ENCODE measurements around the gene PDE7B. TPM values are rescaled to one million over a fixed set of nuclear protein-coding genes. Genes with fewer than 3 reads are reported as not detected.

Gene PDE7B
- total RNA-seq: 24.5 TPM
- long read RNA-seq, full-length matches to known transcripts: 13 of 24 reads
- long read RNA-seq, partial matches to known transcripts: 3 of 24 reads
- long read RNA-seq, other reads (novel, unspliced or antisense): 8 of 24 reads

DNA sequence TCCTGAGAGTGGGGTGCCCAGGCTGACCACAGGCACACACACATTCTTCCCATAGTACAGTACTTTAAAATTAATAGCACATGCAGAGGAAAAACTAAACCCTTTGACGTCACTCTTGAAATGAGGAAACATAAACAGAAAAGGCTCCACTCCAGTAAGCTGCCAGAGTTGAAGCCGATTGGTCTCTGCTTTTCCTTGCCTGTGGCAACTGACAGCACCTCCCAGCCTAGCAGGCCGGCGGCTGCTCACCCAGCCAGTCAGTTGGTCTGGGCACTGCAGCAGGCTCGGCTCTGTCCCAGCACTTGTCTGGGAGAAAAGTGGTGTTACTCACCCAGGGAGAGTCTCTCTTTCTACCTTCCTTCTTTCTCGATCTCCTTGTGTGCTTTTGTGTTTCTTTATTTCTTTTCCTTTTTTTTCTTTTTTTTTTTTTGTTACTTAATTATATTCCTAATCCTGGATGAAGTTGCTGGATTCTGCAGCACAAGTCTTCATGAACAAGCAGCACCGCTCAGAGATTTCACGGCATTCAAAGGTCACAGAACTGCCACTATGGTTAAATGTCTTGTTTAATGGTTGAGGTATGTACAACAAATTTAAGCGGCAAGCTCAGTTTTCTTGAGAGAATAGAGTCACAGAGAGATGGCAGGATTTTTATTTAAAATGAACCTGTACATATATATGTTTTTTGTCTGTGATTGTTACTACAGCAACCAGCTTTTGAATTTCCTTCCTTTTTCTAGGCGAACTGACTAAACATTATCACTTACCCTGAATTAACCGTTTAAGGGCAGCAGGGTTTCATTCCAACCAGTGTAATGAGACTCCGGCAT, at the start of gene PDE7B:
Gene PDE7B, plus strand, starts transcription at position 260 of the 830 bp plus-strand sequence.
- ATAC-seq (peak; percentile 97), DNase-seq (peak; percentile 84)
- intact Hi-C loops (cut with micrococcal nuclease): no loop called here

DNA sequence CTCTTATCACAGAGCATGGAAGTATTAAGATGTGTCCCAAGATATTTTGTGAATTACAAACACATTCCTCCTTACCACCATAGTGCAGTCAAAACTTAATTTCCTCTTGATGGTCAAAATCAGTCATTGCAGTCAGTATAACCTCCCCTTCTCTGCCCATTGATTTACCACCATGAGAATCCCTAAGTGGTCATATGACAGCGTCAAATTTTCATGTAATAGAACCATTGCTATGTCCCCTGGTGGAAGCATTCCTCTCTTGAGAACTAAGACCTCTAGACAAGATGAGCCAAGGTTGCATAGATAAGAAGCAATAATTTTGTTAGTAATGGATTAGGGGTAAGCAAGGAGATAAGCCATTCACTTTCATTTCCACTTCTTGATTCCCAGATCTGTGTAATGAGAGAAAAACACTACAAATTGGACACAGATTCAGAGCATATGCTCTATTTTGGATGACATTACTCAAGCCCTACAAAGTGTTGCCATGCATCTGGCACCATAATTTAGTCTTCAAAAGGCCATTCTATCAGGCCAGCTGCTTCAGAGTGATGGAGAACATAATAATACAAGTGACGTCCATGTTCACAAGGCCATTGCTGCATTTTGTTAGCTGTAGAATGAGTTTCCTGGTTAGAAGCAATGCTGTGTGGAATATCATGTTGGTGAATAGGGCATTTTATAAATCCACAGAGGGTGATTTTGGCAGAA, 49.6 kb upstream of the PDE7B start:
- ATAC-seq: no peak
- no peak for DNase-seq
- intact Hi-C loops (cut with micrococcal nuclease): no loop called here

DNA sequence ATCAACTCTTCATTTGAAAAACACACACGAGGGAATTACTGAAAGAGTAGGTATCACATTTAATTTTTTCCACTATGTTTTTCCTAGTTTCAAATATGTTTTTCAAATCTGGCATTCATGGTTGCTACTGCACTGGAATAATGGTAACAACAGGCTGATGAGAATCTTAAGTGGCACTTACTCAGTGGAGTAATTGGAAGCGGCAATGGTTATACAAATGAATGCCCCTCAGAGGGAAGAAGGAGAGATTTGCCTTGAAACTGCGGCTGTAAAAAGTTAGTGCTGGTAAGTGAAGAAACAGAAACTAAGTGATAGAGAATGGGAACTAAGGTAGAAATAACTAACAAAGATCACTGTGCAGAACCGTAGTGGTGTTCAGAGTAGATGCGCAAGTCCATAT, 41.0 kb upstream of the PDE7B start:
- DNase-seq (no peak), ATAC-seq (no peak)
- intact Hi-C loops (cut with micrococcal nuclease): no loop called here

DNA sequence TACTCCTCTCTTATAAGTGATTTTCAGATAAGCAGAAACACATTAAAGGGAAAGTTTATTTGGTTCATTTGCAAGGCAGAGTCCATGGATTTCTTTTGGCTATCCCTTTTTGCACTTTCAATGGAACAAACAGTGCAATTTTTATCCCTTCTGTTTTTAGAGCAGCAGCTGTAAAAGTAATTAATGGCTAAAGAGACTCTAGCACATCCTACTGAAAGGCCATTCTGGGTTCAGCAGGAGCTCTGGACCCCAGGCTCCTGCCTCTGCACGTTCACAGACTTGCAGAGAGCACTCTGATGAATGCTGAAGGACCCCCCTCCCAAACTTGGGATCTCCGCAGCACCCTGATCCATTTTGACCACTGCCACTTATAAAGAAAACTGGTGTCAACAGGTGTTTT, 40.3 kb upstream of the PDE7B start:
- intact Hi-C loops (cut with micrococcal nuclease): no loop called here
- no peak for DNase-seq
- ATAC-seq: peak; percentile 70

DNA sequence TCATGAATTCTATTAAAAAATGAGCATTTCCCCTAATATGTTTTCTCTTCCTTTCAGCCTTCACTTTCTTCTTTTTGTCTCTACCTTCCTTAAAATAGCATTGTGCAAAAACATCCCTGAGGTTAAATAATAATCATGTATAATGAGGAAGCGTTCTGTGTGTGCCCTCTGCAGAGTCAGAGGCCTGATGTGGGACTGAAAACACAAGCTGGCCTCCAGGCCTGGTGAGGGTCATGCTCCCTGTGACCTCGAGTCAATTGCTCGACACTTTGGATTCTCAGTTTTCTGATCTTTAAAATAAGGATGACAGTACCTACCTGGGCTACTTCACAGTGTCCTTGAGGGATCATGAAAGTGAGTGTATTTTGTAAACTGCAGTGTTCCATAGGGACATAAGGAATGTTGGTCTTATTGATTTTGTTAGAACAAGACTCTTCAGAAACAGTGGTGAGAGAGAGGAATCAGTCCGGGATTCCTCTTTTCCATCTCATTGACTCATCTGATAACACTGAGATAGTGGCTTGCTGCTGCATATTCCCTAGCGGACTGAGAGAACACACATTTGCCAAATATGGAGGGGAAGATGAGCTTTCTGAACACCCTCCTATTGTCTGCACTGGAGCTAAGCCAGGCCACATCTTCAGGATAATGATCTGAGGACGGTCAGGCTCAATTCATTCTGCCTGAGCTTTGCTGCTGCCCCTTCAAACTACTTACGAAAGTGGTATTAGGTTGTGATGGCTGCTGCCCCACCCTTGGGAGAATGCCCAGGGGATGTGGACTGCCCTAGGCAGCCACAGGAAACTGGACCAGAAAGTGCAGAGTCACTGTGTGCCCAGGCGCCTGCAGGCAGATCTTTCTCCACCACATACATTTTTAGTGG, 39.6 kb upstream of the PDE7B start:
- intact Hi-C loops (cut with micrococcal nuclease): no loop called here
- DNase-seq (peak; percentile 48), ATAC-seq (peak; percentile 70)

DNA sequence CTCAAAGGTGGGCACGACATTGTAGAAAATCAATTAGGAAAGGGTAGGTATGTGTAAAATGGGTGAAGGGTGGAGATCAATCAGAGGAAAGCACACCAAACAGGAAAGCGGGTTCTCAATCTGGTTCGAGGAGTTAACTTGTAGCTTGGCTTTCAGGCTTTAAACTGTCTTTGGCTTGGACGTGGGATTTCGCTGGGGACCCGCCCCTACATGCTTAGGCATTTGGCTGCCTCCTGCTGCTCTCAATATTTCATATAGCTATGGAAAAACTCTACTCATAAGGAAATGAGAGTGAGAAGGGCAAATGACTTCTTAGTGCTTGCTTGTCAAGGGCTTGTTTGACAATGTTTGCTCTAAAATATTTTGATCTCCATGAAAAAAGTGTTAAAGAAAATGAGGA, 38.1 kb upstream of the PDE7B start:
- intact Hi-C loops (cut with micrococcal nuclease): no loop called here
- no peak for DNase-seq
- ATAC-seq: no peak

DNA sequence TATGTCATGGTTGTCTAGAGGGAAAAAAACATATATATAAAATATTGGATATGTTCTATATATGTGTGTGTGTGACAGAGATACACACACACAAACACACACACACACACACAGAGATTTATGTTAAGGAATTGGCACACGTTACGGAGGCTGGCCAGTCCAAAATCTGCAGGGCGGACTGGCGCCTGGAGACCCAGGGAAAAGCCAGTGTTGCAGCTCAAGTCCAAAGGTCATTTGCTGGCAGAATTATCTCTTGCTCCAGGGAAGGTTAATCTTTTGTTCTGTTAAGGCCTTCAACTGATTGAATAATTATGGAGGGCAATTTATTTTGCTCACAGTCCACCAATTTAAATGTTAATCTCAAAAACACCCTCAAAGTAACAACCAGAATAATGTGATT, 37.5 kb upstream of the PDE7B start:
- DNase-seq (no peak), ATAC-seq (no peak)
- intact Hi-C loops (cut with micrococcal nuclease): no loop called here

DNA sequence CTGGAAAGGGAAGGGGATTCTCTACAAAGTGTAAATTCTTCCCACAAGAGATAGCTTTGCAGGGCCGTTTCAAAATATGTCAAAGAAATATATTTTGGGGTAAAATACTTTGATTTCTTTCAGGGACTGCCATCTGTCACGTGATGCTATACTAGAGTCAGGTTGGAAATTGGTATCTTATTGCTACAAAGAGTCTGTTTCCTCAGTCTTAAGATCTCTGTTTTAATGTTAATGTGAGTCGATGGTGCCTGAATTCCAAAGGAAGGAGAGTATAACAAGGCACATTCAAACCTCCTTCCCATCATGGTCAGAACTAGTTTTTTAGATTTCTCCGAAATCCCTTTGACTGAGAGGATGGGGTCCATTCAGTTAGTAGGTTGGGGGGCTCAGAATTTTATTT, 36.3 kb upstream of the PDE7B start:
- intact Hi-C loops (cut with micrococcal nuclease): no loop called here
- ATAC-seq: no peak

DNA sequence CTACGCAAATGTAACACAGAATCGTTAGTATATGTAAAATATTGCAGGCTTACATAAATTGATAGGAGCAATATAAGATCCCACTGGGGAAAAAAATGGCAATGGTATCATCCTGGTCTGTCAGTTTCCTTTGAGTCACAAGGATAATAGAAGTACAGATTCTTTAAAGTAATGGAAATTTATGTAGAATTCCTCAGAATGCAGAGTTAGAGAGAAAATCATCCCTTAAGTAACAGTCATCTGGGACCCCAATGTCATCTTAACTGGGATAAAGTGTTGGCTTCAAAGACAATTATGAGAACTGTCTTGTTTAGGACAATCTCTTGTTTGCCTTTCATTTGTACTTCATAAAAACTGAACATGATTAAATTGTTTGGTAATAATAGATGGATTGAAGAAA, 34.5 kb upstream of the PDE7B start:
- intact Hi-C loops (cut with micrococcal nuclease): no loop called here

More for the DNA sequence above, 36.3 kb upstream of the PDE7B start:
- no peak for DNase-seq

DNA sequence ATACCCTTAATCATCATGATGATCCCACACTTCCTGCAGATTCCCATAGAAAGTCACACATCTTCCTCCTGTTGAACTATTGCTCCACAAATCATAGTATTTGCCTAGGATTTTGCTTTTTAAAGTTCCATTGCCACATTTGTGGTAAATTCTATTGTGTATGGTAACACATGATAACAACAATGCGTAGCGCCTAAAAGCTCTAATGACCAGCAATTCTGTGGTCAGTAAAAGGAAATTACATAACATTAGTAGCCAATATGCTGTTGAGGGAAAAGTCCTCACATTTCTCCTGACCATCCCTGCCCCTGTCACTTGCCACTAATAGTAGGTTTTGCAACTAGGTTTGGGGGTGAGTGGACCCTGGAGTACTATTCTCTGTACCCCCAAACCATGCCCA, 31.8 kb upstream of the PDE7B start:
- no peak for DNase-seq
- intact Hi-C loops (cut with micrococcal nuclease): no loop called here
- ATAC-seq: no peak

More for the DNA sequence above, 34.5 kb upstream of the PDE7B start:
- ATAC-seq (no peak), DNase-seq (no peak)

DNA sequence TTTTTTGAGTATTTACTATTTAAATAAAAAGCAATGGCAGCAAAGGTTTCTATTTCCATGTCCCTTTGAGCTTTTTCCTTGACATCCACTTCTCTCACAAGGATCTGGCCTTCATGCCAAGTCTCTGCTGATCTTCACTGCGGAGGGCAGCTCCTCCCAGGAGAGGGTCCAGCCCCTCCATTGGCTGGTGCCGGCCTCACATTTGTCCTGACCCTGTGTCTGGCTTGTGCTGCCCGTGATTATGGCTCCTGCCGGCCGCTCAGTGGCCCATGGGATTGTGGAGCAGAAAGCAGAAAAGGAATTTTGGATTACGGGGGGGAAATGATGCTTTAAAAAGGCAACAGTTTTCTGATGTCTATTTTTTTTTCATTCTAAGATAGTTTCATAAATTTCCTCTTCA, 31.2 kb upstream of the PDE7B start:
- DNase-seq: peak; percentile 57
- ATAC-seq: peak; percentile 72
- intact Hi-C loops (cut with micrococcal nuclease): no loop called here

DNA sequence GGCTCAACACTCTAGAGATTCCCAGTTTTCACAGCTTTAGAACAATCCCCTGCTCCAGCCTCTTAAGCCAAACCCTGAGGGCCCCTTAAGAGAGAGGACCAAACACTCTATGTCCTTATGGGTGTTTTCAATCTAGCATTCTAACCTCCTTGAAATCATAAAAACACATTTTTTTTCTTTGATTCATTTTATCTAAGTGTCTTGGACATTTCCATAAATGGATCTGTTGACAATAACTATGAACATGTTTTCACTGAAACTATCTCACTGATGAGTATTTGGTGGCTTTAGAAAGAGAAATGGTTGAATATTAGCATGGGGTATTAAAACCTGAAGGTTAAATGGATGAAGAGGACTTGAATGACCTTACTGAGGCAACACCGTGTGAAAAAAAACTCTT, 27.6 kb upstream of the PDE7B start:
- DNase-seq: no peak
- intact Hi-C loops (cut with micrococcal nuclease): no loop called here
- ATAC-seq: no peak

DNA sequence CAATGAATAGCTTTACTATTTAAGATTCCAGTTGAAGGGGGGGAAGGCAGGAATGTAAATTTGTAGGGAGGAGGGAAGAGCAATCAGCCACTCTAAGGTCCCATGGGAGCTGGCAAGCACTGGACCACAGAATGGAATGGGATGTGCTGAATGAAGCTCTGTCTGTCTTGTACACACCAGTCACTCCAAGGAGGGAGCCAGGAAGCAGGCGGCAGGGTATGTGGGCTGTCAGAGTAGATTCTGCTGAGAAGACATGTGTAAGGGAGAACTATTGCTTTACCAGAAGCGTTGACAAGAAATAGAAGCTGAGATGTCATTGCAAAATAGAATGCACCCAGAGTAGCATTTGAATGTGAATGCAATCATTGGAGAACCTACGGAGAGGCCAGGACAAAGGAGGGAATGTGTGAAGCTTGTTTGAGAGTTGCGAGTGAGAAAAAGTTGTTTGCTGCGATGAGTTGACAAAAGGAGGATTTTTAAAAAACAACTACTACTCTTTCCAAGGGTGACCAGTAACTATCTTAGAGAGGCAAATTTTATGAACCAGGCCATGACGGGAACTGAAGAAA, 25.2 kb upstream of the PDE7B start:
- intact Hi-C loops (cut with micrococcal nuclease): no loop called here
- ATAC-seq: no peak
- DNase-seq: no peak

DNA sequence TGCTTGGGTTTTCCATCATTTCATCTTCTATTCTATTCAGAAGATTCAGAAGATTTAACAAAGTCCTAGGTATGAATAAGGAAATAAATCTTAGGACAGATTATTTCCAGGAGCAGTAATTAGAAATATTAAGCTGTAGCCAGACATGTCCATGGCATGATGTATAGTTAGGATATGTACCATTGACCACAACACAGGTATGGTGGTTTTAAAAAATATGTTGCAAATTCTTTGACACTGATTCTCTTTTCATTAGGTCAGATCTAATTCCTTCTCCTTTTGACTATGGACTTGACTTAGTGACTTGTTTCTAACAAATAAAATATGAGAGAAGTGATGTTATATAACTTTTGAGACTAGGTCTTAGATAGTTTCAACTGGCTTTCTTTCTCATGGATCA, 23.5 kb upstream of the PDE7B start:
- DNase-seq (no peak), ATAC-seq (no peak)
- intact Hi-C loops (cut with micrococcal nuclease): no loop called here

DNA sequence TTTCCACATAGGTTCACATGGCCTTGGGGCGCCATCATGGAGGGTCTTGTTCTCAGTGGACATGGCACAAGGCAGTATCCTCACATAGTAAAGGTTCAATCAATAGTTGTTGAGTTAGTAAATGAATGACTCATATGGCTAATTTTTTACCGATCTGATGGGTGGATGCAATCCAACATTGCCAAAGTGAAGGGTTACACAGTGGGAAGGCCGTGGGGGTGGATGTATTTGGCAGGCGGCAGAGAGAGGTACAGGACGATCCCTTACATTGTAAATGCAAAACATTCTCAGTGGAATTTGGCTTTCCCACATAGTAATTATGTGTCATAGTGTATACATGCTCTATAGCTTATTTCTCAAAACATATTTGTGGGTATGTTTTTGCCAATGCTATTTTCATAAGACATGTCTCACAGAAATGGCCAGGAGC, 21.0 kb upstream of the PDE7B start:
- intact Hi-C loops (cut with micrococcal nuclease): no loop called here
- ATAC-seq: no peak
- no peak for DNase-seq

DNA sequence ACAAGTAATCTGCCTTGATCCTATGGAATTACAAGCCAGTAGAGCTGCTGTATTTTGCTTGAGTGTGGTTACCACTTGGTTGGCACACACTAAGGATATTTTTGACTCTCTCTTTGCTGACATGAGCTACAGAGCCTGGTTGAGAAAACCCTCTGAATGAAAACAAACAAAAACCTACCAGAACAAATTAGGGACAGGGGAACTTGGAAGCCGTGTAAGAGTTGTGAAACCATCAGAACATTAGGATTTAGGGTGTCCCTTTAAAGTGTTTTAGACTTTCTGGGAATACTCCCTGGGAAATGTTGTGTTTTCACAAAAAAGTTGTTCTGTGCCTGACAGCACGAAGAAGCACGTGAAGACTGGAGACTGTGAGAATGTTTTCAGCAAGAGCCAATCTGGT, 20.5 kb upstream of the PDE7B start:
- DNase-seq: no peak
- ATAC-seq: no peak
- intact Hi-C loops (cut with micrococcal nuclease): no loop called here

DNA sequence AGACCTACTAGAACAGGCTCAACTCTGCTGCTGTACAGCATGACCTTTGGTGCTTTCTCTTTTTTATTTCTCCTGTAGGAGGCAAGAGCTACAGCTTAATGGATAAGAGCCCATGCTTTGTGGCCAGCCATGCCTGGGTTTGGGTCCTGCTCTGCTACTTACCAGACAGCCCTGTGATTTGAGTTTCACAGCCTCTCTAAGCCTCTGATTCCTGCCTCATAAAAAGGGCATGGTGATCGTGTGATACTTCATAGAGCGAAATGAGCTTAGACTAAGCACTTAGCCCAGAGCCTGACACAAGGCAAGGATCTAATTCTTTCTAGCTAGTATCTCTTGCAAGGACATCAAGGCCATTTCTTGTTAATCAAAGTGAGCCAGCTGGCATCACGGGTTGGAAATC, 19.3 kb upstream of the PDE7B start:
- no peak for ATAC-seq
- no peak for DNase-seq
- intact Hi-C loops (cut with micrococcal nuclease): no loop called here

DNA sequence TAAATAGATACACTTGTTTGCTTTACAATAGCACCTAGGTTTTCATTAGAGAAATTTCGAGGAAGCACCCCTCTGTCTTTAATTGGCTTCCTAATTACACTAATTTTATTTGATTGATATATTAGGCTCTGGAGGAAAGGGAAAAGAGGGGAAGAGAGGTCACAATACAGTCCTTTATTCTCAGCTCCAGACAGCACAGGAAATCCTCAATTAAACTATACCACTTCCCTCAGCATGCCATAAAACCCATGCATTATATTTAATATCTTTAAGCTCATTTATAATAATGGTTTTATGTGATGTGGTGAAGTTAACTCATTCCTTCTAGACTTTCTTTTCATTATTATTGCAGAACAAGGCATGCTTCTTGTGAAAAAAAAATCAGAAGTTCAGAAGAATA, 17.7 kb upstream of the PDE7B start:
- intact Hi-C loops (cut with micrococcal nuclease): no loop called here
- DNase-seq: no peak
- no peak for ATAC-seq

DNA sequence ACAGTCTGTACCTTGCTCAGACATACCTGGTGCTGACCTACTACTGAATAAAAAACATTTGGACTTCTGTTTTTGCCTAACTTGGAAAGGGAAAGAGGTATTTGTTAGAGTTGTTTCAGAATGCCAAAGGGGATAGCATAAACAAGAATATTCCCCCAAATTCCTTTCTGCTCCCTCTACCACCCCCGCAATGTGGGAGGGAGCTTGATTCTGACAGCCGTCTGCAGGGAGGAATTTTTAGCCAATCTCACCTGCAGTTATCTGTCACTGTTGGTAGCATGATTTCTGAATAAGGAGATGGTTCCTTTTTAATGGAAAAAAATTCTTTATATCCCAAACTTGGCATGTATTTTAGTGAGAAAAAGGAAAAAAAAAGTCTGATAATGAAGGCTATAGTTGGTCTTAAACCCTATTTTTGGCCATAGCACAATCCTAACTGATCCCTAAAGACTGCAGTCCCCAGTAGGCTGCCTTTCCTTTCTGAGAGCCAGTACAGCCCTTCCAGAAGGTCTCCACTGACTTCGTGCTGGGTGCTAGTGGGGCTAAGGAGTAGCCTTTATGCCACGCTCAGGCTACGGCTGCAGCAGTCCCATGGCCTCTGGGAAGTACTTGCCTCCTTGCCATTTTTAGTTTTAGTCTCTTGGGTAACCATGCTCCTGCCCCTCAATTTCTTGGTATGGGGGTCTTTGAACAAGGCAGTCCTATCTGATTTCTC, 13.6 kb upstream of the PDE7B start:
- DNase-seq (no peak), ATAC-seq (no peak)
- intact Hi-C loops (cut with micrococcal nuclease): no loop called here
